Left lung (tissue), 10 donors: ENCODE results near the gene NDUFB10. TPM values are rescaled to one million over a fixed set of nuclear protein-coding genes. Genes with fewer than 3 reads are reported as not detected.

ENCODE experiments used
- ATAC-seq: fragments of 200-7000 bp; cut with Tn5 transposase; one replicate; pipeline ENCODE4 v1.9.1; 2020; ENCODE audit warnings: moderate library complexity
- DNase-seq, 4 donors: peaks; one replicate each; pipeline ENCODE4 v3.0.0-alpha.2; 2013 to 2020
- H3K27ac ChIP-seq, 2 donors: fragments of 200-600 bp; sonication (generic) in 1 of 2; one replicate each; pipeline versions ENCODE4 v1.5.0 to v1.8.0; 2020 to 2021
- H3K27me3 ChIP-seq, 2 donors: fragments of 200-600 bp; sonication (generic) in 1 of 2; one replicate each; pipeline versions ENCODE4 v1.5.0 to v1.8.0; 2020 to 2021
- H3K36me3 ChIP-seq, 2 donors: fragments of 200-600 bp; sonication (generic) in 1 of 2; one replicate each; pipeline versions ENCODE4 v1.5.0 to v1.8.0; 2020 to 2021
- H3K4me1 ChIP-seq, 2 donors: fragments of 200-600 bp; one replicate each; pipeline ENCODE4 v1.8.0; 2021
- H3K4me3 ChIP-seq, 2 donors: fragments of 200-600 bp; sonication (generic) in 1 of 2; one replicate each; pipeline versions ENCODE4 v1.5.0 to v1.8.0; 2020 to 2021; ENCODE audit warnings: mild to moderate bottlenecking in 1 of 2
- H3K9me3 ChIP-seq, 2 donors: fragments of 200-600 bp; sonication (generic) in 1 of 2; one replicate each; pipeline versions ENCODE4 v1.5.0 to v1.8.0; 2020 to 2021
- intact Hi-C, 2 donors: fragments of 100-400 bp; cut with DNase I; formaldehyde crosslinking; loops; one replicate each; pipeline versions ENCODE4 v1.11.2 to v1.14.2; 2022
- polyA plus RNA-seq, 6 donors: library from polyadenylated mRNA; unstranded; fragments of 120-200 nt; gene quantifications; one replicate each; pipeline ENCODE4 v1.2.1, GENCODE V29; 2013; ENCODE audit not compliant: insufficient read length in 6 of 6
- total RNA-seq, 2 donors: library from RNA; stranded (reverse); fragmentation: NEBNext Ultra II Directional; extraction: Animal tissue kit (Norgen Biotek cat#: 25700); gene quantifications; one replicate each; pipeline ENCODE4 v1.2.1, GENCODE V29; 2021
- TF ChIP-seq, protein P1 (sequence below), 2 donors: fragments of 200-600 bp; sonication (generic) in 1 of 2; IDR thresholded peaks; one replicate each; pipeline versions ENCODE4 v1.5.0 to v1.8.0; 2021; ENCODE audit warnings: antibody characterized with exemption in 2 of 2
- donor health status: DM: no; HTN: yes; CAD: no.
- donor health status: DM: no; HTN: no; CAD: no.

Gene NDUFB10
- total and polyA plus RNA-seq, 8 donors, result 77.6 to 102 (median 93.8) TPM

DNA sequence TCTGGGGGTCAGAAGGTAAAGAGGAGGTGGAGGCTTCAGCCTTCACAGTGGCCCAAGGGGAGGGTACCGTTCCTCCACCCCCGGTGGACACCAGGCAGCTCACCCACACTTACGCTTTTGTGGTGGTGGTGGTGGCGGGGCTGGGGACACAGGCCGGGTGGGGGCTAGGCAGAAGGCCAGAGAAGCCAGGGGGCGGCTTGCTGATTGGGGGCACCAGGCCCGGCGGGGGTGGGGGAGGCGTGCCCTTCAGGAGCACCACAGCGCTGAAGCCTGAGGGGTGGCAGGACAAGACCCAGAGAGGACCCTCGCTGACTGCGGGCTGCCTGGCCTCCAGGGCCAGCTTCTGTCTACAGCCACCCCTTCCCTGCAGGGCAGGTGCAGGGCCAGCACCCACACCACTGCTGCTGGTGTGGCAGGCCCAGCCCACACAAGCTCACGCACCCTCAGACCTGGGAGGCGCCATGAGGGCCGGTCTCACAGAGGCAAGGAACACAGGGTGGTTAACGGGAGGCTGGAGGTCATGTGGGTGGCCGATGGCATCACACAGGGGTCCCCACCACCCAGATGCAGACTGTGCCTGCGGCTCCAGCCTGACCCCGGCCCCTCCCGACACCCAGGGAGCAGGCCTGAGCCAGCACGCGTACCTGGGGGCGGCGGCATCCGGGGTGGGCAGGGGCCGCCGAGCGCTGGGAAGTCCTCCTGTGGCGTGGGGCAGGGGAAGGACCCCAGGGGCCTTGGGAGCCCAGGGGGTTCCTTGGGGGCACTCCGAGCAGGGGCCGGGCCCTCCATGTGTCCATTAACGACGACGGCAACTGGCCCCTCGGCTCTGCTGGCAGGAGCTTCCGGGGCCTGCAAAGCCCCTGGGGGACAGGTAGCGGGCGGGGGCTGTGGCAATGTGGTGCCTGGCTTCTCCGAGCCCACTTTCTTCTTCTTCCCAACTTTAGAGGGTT lies 39.8 kb downstream of the NDUFB10 start:
- H3K9me3 ChIP-seq, result no peaks in the 10 kb centered on the region
- no peak overlapping the region for H3K4me3 ChIP-seq
- TF ChIP-seq, protein P1, sequence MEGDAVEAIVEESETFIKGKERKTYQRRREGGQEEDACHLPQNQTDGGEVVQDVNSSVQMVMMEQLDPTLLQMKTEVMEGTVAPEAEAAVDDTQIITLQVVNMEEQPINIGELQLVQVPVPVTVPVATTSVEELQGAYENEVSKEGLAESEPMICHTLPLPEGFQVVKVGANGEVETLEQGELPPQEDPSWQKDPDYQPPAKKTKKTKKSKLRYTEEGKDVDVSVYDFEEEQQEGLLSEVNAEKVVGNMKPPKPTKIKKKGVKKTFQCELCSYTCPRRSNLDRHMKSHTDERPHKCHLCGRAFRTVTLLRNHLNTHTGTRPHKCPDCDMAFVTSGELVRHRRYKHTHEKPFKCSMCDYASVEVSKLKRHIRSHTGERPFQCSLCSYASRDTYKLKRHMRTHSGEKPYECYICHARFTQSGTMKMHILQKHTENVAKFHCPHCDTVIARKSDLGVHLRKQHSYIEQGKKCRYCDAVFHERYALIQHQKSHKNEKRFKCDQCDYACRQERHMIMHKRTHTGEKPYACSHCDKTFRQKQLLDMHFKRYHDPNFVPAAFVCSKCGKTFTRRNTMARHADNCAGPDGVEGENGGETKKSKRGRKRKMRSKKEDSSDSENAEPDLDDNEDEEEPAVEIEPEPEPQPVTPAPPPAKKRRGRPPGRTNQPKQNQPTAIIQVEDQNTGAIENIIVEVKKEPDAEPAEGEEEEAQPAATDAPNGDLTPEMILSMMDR (IDR thresholded peaks at IDR 0.05), result no peak
- peaks cover 4 to 10% of the 10 kb centered on the region in 2 donors for H3K4me1 ChIP-seq
- no peak overlapping the region for H3K27ac ChIP-seq
- DNase-seq (peak in 1 of 4 donors; percentile 71), ATAC-seq (no peak)
- peaks cover 0 to 67% of the 10 kb centered on the region in 2 donors for H3K36me3 ChIP-seq
- intact Hi-C loops, result no loop called here
- H3K27me3 ChIP-seq, result no peaks in the 10 kb centered on the region

DNA sequence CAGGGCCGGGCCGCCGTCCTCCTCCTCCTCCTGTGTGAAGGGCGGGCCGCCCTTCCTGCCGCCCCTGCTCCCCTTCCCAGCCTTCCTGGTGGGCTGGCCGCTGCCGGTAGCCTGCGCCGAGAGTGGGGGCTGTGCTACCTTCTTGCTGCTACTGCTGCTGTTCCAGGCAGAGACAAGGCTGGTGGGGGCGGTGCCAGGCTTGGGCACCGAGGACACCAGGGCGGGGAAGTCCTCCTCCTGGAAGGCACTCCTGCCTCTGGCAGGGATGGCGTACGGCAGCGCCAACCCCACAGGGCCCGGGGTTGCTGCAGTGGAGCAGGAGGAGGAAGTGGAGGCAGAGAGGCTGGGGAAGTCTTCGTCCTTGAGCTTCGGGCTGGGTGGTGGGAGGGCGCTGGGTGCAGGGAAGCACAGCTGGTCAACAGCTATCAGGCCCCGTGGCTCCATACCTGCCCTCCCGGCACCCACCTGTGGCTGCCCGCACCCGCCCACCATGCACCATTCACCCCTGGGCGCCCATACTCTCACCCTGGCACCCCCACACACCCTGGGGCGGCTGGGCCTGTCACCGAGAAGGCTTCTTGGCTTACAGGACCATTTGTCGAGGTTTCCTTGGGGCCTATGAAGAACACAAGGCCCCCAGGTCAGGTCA lies 40.7 kb downstream of the NDUFB10 start:
- H3K36me3 ChIP-seq, result peaks cover 0 to 67% of the 10 kb centered on the region in 2 donors
- no peaks in the 10 kb centered on the region for H3K9me3 ChIP-seq
- ATAC-seq, result no peak
- intact Hi-C loops, result no loop called here
- H3K27ac ChIP-seq, result no peak overlapping the region
- TF ChIP-seq, protein P1 (IDR thresholded peaks at IDR 0.05), result no peak
- no peak for DNase-seq
- no peak overlapping the region for H3K4me3 ChIP-seq
- peaks cover 8 to 18% of the 10 kb centered on the region in 2 donors for H3K4me1 ChIP-seq
- H3K27me3 ChIP-seq, result no peaks in the 10 kb centered on the region

DNA sequence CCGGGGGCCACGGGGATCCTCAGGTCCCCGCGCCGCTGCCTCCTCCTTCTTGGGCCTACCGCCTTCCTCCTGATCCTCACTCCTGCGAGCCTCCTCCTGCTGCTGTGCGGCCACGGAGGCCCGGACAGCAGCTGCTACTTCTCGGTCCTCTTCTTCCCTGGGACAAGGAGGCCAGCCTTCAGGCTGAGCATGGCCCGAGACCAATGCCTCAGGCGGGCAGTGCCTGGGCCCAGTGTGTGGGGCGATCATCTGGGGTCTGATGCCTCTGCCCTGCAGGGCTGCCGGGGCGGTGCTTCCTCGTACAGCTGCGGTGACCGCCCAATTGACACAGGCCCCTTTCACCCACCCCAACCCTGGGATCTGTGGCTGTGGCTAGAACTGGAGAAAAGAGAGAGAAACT lies 41.7 kb downstream of the NDUFB10 start:
- H3K27me3 ChIP-seq, result no peaks in the 10 kb centered on the region
- H3K36me3 ChIP-seq, result peaks cover 0 to 67% of the 10 kb centered on the region in 2 donors
- no peaks in the 10 kb centered on the region for H3K9me3 ChIP-seq
- ATAC-seq, result no peak
- intact Hi-C loops, result no loop called here
- H3K4me1 ChIP-seq, result peaks cover 14 to 29% of the 10 kb centered on the region in 2 donors
- TF ChIP-seq, protein P1 (IDR thresholded peaks at IDR 0.05), result no peak
- H3K4me3 ChIP-seq, result no peak overlapping the region
- peak in 1 of 4 donors; percentile 69 for DNase-seq
- H3K27ac ChIP-seq, result no peak overlapping the region

DNA sequence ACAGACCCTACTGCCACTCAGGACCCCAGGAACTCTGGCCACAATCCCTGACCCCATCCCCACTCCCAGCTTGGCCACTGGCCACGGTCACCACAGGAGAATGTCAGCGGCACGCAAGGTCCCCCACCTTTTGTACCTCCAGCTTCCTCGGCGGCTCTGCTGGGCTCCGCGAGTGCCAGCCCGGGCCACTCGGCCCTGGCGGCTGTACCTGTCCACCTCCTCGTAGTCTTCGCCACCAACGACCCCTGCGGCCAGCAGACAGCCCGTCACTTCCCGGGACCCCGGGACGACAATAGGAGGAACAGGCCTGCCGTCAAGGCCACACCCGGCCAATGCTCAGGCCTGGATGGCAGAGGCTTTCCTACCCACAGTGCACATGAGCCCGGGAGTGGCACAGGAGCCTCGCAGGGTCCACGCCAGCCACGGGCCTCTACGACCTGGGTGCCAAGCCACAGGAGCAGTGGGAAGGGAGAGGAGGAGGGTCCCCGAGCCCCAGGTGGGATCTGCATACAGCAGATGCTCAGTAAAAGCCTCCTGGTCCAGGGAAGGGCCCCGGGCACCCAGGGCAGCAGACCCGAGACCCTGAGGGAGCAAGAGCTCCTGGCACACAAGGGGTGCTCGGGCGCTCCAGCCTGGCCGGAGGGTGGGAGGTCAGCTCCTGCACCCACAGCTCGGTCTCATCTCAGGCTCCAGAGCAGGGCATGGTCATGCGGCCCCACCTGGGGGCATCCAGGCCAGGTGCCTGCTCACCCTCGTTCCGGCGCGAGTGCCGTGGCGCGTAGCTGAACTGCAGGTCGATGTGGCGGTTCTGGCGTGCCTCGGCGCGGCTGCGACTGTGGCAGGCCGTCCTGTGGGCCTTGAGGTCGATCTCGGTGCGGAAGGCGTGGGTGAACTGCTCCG lies 42.4 kb downstream of the NDUFB10 start:
- H3K9me3 ChIP-seq, result no peaks in the 10 kb centered on the region
- H3K36me3 ChIP-seq, result peaks cover 0 to 67% of the 10 kb centered on the region in 2 donors
- DNase-seq (peak in 1 of 4 donors; percentile 80), ATAC-seq (no peak)
- H3K4me1 ChIP-seq, result peaks cover 14 to 34% of the 10 kb centered on the region in 2 donors
- no peaks in the 10 kb centered on the region for H3K27me3 ChIP-seq
- H3K27ac ChIP-seq, result no peak overlapping the region
- TF ChIP-seq, protein P1 (IDR thresholded peaks at IDR 0.05), result no peak
- no peak overlapping the region for H3K4me3 ChIP-seq
- intact Hi-C loops, result no loop called here
